HCT116 (cell line): ENCODE results near the gene DGKB.

Source experiments
- EZH2phosphoT487 ChIP-seq: fragments of 200-600 bp; IDR thresholded peaks from 2 replicates; pipeline ENCODE4 v1.6.1; 2018; ENCODE audit warnings: antibody characterized with exemption, borderline replicate concordance
- JUND ChIP-seq: IDR thresholded peaks from 2 replicates; pipeline ENCODE4 v1.6.1; 2012
- POLR2A ChIP-seq: IDR thresholded peaks from 2 replicates; pipeline ENCODE4 v1.7.0; 2011; ENCODE audit warnings: borderline replicate concordance; ENCODE audit not compliant: insufficient read depth, insufficient read length; ENCODE audit errors: extremely low read depth
- SP1 ChIP-seq: IDR thresholded peaks from 2 replicates; pipeline ENCODE4 v1.6.1; 2012; ENCODE audit warnings: low read depth
- SRF ChIP-seq: IDR thresholded peaks from 2 replicates; pipeline ENCODE4 v1.6.1; 2012; ENCODE audit warnings: low read depth
- TF ChIP-seq, protein P1 (sequence below): IDR thresholded peaks from 2 replicates; pipeline ENCODE4 v1.6.1; 2012
- TF ChIP-seq, protein P2 (sequence below), 3 experiments: fragments of 200-600 bp in 1 of 3; sonication (generic) in 1 of 3; IDR thresholded peaks in 2 of 3; conservative IDR thresholded peaks in 1 of 3; 2 replicates each; pipeline ENCODE4 v1.5.1; 2012 to 2017; ENCODE audit warnings: low read depth in 2 of 3, low read length in 2 of 3, antibody characterized with exemption in 1 of 3, borderline replicate concordance in 1 of 3, control low read depth in 1 of 3, mild to moderate bottlenecking in 1 of 3, mixed read lengths in 1 of 3, mixed run types in 1 of 3, moderate library complexity in 1 of 3; ENCODE audit not compliant: insufficient read depth in 1 of 3
- TF ChIP-seq, protein P3 (sequence below): IDR thresholded peaks from 2 replicates; pipeline ENCODE4 v1.6.1; 2012; ENCODE audit warnings: low read depth

DNA sequence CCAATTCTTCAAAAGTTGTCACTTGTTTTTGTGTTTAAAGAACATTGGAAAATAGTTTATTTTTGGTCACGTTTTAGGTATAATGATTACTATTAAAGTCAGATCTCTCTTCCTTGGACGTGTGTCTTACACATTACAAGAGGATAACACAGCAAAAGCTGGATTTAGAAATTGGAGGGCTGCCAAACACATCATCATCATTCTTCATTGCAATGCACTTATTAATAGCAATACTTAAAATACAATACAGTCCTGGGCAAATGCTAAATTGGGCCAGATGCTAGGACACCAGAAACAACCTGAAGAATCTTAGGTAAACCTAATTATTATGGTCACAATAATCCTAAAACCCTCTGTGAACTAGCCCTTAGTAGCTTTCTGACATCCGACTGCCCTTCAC lies 303.6 kb downstream of the DGKB start:
- no peak for TF ChIP-seq SP1
- no peak for TF ChIP-seq JUND
- TF ChIP-seq SRF = no peak
- TF ChIP-seq, protein P1, sequence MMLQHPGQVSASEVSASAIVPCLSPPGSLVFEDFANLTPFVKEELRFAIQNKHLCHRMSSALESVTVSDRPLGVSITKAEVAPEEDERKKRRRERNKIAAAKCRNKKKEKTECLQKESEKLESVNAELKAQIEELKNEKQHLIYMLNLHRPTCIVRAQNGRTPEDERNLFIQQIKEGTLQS = no peak
- TF ChIP-seq, protein P2, sequence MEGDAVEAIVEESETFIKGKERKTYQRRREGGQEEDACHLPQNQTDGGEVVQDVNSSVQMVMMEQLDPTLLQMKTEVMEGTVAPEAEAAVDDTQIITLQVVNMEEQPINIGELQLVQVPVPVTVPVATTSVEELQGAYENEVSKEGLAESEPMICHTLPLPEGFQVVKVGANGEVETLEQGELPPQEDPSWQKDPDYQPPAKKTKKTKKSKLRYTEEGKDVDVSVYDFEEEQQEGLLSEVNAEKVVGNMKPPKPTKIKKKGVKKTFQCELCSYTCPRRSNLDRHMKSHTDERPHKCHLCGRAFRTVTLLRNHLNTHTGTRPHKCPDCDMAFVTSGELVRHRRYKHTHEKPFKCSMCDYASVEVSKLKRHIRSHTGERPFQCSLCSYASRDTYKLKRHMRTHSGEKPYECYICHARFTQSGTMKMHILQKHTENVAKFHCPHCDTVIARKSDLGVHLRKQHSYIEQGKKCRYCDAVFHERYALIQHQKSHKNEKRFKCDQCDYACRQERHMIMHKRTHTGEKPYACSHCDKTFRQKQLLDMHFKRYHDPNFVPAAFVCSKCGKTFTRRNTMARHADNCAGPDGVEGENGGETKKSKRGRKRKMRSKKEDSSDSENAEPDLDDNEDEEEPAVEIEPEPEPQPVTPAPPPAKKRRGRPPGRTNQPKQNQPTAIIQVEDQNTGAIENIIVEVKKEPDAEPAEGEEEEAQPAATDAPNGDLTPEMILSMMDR (IDR thresholded peaks at IDR 0.05 in 2 of 3, conservative IDR thresholded peaks at IDR 0.05 in 1 of 3; ENCODE audit: borderline replicate concordance in 1 of 3, insufficient read depth in 1 of 3, low read depth in 2 of 3, low read length in 2 of 3) = no peak
- TF ChIP-seq, protein P3, sequence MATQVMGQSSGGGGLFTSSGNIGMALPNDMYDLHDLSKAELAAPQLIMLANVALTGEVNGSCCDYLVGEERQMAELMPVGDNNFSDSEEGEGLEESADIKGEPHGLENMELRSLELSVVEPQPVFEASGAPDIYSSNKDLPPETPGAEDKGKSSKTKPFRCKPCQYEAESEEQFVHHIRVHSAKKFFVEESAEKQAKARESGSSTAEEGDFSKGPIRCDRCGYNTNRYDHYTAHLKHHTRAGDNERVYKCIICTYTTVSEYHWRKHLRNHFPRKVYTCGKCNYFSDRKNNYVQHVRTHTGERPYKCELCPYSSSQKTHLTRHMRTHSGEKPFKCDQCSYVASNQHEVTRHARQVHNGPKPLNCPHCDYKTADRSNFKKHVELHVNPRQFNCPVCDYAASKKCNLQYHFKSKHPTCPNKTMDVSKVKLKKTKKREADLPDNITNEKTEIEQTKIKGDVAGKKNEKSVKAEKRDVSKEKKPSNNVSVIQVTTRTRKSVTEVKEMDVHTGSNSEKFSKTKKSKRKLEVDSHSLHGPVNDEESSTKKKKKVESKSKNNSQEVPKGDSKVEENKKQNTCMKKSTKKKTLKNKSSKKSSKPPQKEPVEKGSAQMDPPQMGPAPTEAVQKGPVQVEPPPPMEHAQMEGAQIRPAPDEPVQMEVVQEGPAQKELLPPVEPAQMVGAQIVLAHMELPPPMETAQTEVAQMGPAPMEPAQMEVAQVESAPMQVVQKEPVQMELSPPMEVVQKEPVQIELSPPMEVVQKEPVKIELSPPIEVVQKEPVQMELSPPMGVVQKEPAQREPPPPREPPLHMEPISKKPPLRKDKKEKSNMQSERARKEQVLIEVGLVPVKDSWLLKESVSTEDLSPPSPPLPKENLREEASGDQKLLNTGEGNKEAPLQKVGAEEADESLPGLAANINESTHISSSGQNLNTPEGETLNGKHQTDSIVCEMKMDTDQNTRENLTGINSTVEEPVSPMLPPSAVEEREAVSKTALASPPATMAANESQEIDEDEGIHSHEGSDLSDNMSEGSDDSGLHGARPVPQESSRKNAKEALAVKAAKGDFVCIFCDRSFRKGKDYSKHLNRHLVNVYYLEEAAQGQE = no peak
- no peak for TF ChIP-seq EZH2phosphoT487
- TF ChIP-seq POLR2A = no peak
